GM18858 (cell line): ENCODE results near the gene CEACAM16.
"Not testable (repeated sequence)": the region's sequence is repeated elsewhere in the genome, so short reads cannot be mapped to it uniquely, and the experiment has no call there.

Source experiments
- ATAC-seq: cut with Tn5 transposase; IDR thresholded peaks from one replicate; pipeline ENCODE4 v1.9.1; 2021; ENCODE audit not compliant: unreplicated experiment

The CEACAM16 gene

GRCh38 chr19:44698492-44699201 is at the start of gene CEACAM16:
Gene CEACAM16 (plus strand): TSS chr19:44699151. CDS start chr19:44701457, 2,306 bp downstream.
- no peak for ATAC-seq

GRCh38 chr19:44649578-44650145 is 49.3 kb upstream of the CEACAM16 start:
- ATAC-seq, result no peak

GRCh38 chr19:44653343-44653742 is 45.6 kb upstream of the CEACAM16 start:
- ATAC-seq, result no peak

- no peak for ATAC-seq
These were observed 44.8 kb upstream of the CEACAM16 start for GRCh38 chr19:44653977-44654774.

GRCh38 chr19:44657211-44657921 is 41.6 kb upstream of the CEACAM16 start:
- no peak for ATAC-seq

GRCh38 chr19:44658069-44658733 is 40.8 kb upstream of the CEACAM16 start:
- no peak for ATAC-seq

GRCh38 chr19:44660081-44660480 is 38.9 kb upstream of the CEACAM16 start:
- ATAC-seq, result no peak

- ATAC-seq, result no peak
These were observed 37.7 kb upstream of the CEACAM16 start for GRCh38 chr19:44661205-44661604.

- no peak for ATAC-seq
These were observed 37.0 kb upstream of the CEACAM16 start for GRCh38 chr19:44661904-44662303.

- no peak for ATAC-seq
These were observed 36.1 kb upstream of the CEACAM16 start for GRCh38 chr19:44662691-44663385.

- no peak for ATAC-seq
These were observed 35.0 kb upstream of the CEACAM16 start for GRCh38 chr19:44663996-44664395.

- ATAC-seq, result no peak
These were observed 34.0 kb upstream of the CEACAM16 start for GRCh38 chr19:44664976-44665375.

- ATAC-seq, result no peak
These were observed 31.9 kb upstream of the CEACAM16 start for GRCh38 chr19:44666852-44667556.

GRCh38 chr19:44668985-44669764 is 29.8 kb upstream of the CEACAM16 start:
- no peak for ATAC-seq

GRCh38 chr19:44670027-44670426 is 28.9 kb upstream of the CEACAM16 start:
- not testable (repeated sequence) for ATAC-seq

GRCh38 chr19:44671400-44671799 is 27.6 kb upstream of the CEACAM16 start, which contains the start of gene CEACAM19:
Gene CEACAM19 (plus strand): TSS chr19:44671482. CDS start chr19:44671932, 450 bp downstream.
- ATAC-seq, result no peak

- ATAC-seq, result no peak
These were observed 26.7 kb upstream of the CEACAM16 start for GRCh38 chr19:44672226-44672625.

GRCh38 chr19:44673510-44673909 is 25.4 kb upstream of the CEACAM16 start:
- no peak for ATAC-seq

- ATAC-seq, result no peak
These were observed 23.4 kb upstream of the CEACAM16 start for GRCh38 chr19:44675521-44675920.
